Thyroid gland (tissue), 4 donors: ENCODE results near the gene ERC1. TPM values are rescaled to one million over a fixed set of nuclear protein-coding genes. Genes with fewer than 3 reads are reported as not detected.
A peak's percentile ranks its signal among the peaks of the same experiment; 100 is the strongest.

ENCODE experiments used
- DNase-seq, 2 donors: peaks; one replicate each; pipeline ENCODE4 v3.0.0-alpha.2; 2019
- H3K27ac ChIP-seq, 3 donors: fragments of 200-600 bp; sonication (generic); 1 replicate in 2 of 3; 2 replicates in 1 of 3; pipeline ENCODE4 v1.5.1; 2016 to 2019; ENCODE audit warnings: mild to moderate bottlenecking in 1 of 3, moderate library complexity in 1 of 3
- H3K27me3 ChIP-seq: fragments of 200-600 bp; sonication (generic); one replicate; pipeline ENCODE4 v1.5.1; 2019
- H3K36me3 ChIP-seq, 2 donors: fragments of 200-600 bp; sonication (generic); one replicate each; pipeline ENCODE4 v1.5.1; 2016 to 2019
- H3K4me1 ChIP-seq, 2 donors: fragments of 200-600 bp; sonication (generic); one replicate each; pipeline ENCODE4 v1.5.1; 2017 to 2019
- H3K4me3 ChIP-seq, 3 donors: fragments of 200-600 bp; sonication (generic); replicated peaks in 1 of 3; 1 replicate in 2 of 3; 2 replicates in 1 of 3; pipeline ENCODE4 v1.5.1; 2016; ENCODE audit warnings: mild to moderate bottlenecking in 1 of 3
- H3K9me3 ChIP-seq: fragments of 200-600 bp; sonication (generic); one replicate; pipeline ENCODE4 v1.5.1; 2017
- POLR2A ChIP-seq, 2 donors: fragments of 450-650 bp; IDR thresholded peaks; one replicate each; pipeline ENCODE4 v1.6.1; 2017; ENCODE audit warnings: antibody characterized with exemption in 2 of 2, mild to moderate bottlenecking in 2 of 2, moderate library complexity in 1 of 2
- WGBS, 2 donors: methylation state at CpG; one replicate each; pipeline ENCODE4 v1.1.5; 2017; 5-methylcytosine and 5-hydroxymethylcytosine counted together
- intact Hi-C: fragments of 100-400 bp; cut with DNase I; formaldehyde crosslinking; loops from one replicate; pipeline ENCODE4 v1.15.1; 2023
- total RNA-seq, 4 donors: library from RNA; depleted of rRNA; stranded (reverse); fragments of >200 nt; gene quantifications; one replicate each; pipeline ENCODE4 v1.2.3, GENCODE V29; 2016
- TF ChIP-seq, protein P1 (sequence below), 6 experiments: fragments of 200-600 bp in 3 of 6; fragments of 450-650 bp in 3 of 6; sonication (generic) in 3 of 6; IDR thresholded peaks; one replicate each; pipeline ENCODE4 v1.5.1; 2016 to 2019; ENCODE audit warnings: antibody characterized with exemption in 6 of 6, mild to moderate bottlenecking in 2 of 6, inconsistent platforms in 1 of 6, moderate library complexity in 1 of 6

The ERC1 gene
- total RNA-seq, 4 donors from 2014 or later, result 39.8 to 84.2 (median 75.8) TPM

DNA sequence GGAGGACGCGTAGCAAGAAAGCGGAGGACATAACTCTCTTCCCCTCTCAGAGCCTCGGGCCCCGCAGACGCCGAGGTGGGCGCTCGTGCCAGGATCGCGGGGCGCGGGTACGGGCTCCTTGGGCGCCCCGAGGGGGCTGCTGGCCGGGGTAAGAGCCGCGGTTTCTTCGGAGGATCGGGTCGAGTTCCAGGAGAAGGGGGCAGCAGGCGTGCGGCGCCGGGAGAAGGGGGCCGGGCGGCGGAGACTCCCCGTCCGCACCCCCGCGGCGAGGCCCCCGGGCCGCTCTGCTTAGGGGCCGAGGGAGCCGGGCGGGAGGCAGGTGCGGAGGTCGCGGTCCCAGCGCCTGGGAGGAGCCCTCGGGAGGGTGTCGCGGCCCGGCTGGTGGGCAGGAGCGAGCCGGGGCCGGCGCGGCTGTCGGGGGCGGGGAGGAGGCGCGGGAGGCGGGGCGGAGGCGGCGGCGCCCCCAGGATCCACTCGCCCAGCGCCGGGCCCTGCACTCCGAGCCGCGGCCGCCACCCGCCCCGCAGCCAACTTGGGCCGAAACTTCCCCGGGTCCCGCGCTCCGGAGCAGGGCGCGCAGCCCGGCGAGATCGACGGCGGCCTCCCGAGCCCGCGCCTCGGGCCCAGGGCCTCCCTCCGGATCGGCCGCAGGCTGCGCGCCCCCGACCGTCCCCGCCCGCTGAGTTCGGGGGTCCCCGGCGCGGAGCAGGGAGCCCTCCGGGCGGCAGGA is 539.0 kb downstream of the ERC1 start:
- no peaks in the 10 kb centered on the region for H3K9me3 ChIP-seq
- peaks cover 0 to 13% of the 10 kb centered on the region in 2 donors for H3K4me1 ChIP-seq
- peaks cover 3% of the 10 kb centered on the region for H3K27me3 ChIP-seq
- H3K27ac ChIP-seq, result no peak overlapping the region
- intact Hi-C loops, result no loop called here
- no peaks in the 10 kb centered on the region for H3K36me3 ChIP-seq
- DNase-seq, result peak in 1 of 2 donors; percentile 13
- WGBS, 2 donors, result 6 to 8% methylated on average over 13 to 41 of the region's 101 CpGs
- TF ChIP-seq, protein P1, sequence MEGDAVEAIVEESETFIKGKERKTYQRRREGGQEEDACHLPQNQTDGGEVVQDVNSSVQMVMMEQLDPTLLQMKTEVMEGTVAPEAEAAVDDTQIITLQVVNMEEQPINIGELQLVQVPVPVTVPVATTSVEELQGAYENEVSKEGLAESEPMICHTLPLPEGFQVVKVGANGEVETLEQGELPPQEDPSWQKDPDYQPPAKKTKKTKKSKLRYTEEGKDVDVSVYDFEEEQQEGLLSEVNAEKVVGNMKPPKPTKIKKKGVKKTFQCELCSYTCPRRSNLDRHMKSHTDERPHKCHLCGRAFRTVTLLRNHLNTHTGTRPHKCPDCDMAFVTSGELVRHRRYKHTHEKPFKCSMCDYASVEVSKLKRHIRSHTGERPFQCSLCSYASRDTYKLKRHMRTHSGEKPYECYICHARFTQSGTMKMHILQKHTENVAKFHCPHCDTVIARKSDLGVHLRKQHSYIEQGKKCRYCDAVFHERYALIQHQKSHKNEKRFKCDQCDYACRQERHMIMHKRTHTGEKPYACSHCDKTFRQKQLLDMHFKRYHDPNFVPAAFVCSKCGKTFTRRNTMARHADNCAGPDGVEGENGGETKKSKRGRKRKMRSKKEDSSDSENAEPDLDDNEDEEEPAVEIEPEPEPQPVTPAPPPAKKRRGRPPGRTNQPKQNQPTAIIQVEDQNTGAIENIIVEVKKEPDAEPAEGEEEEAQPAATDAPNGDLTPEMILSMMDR (IDR thresholded peaks at IDR 0.05), result no peak
- TF ChIP-seq POLR2A (IDR thresholded peaks at IDR 0.05), result no peak
- H3K4me3 ChIP-seq, result peak overlapping the region in 1 of 3 donors; percentile 31

DNA sequence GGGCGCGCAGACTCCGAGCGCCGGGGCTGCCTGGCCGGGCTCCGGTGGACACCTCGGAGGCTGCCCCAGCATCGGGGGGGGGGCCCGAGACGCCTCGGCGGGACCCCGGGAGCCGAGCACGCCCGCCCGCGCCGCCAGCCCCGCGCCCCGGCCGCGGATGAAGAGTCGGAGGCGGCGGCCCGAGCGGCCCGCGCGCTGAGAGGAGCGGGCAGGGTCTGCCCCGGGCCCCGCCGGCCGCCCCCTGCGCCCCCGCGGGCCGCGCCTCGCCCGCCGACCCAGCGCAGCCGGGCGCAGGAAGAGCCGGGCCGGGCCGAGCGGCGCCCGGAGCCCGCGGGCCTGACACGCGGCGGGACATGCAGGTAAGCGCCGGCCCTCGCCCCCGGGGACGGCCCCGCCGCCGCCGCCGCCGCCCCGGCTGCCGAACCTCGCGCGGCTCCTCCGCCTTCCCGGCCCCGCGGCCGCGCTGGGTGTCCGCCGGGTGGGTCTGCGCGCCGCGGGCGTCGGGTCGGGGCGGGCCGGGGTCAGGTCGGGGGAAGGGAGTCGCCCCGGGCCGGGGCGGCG is 539.6 kb downstream of the ERC1 start:
- DNase-seq, result peak in 1 of 2 donors; percentile 5
- no peak overlapping the region for H3K27ac ChIP-seq
- no peaks in the 10 kb centered on the region for H3K36me3 ChIP-seq
- H3K4me1 ChIP-seq, result peaks cover 0 to 13% of the 10 kb centered on the region in 2 donors
- no peaks in the 10 kb centered on the region for H3K9me3 ChIP-seq
- WGBS, 2 donors, result 3% methylated on average over 6 of the region's 99 CpGs; no CpG with 5 or more reads in 1 of the 2 donors
- intact Hi-C loops, result no loop called here
- H3K4me3 ChIP-seq, result peak overlapping the region in 1 of 3 donors; percentile 42
- TF ChIP-seq, protein P1 (IDR thresholded peaks at IDR 0.05), result no peak
- no peak for TF ChIP-seq POLR2A (IDR thresholded peaks at IDR 0.05)
- peaks cover 3% of the 10 kb centered on the region for H3K27me3 ChIP-seq

DNA sequence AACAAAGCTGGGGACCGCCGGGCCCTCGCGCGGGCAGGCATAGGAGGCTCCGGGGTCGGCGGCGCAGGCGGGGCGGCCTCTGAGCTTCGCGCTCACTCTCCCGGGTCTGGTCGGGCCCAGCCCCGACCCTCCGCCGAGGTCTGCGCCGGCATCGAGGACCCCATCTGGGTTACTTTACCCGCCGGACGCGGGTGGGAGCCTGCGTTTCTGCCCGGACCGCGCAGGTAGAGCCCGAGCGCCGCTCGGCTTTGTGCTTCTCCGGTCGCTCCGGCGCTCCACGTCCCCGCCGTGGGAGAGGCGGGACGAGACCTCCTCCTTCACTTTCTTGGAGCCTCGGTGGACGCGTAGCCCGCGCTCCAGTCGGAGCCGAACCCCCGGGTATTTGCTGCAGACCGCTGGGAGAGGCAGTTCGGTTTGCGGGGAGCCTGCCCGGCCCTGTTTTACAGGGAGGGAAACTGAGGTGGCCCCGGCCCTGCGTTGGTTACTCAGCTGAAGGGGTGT is 540.2 kb downstream of the ERC1 start:
- WGBS, 2 donors, result 0 to 10% methylated on average over 7 to 14 of the region's 56 CpGs

DNA sequence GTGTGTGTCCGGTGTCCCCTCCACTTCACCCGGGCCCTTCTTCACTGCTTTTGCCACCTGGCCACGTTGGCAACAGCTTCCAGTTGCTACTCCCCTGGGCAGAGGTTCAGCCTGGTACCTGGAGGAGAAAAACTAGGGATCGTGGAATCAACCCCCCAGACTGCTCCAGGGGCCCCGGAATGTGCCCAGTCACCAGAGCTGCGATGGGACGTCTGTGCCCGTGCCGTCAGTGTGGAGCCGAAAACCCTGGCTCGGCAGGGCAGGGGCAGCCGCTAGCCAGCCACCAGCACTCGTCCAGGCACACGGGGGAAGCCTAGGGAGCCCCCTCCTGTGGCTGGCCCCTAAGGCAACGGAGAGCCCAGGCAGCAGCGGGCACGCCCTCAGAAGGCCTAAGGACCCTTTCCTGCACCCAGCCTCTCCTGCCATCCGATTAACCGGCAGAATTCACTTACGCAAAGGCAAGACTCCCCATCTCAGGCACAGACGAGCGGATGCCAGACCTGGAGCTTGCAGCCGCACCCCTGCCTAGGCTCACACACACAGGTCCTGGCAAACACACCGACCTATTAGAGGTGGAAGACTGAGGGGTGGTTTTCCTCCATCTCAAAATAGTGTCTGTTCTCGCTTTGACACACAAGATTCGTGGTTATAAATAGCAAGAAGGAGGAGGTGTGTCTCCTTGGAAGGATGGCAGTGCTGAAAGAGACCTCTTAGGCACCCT is 540.8 kb downstream of the ERC1 start:
- intact Hi-C loops, result no loop called here
- H3K27me3 ChIP-seq, result peaks cover 3% of the 10 kb centered on the region
- DNase-seq, result no peak
- no peak overlapping the region for H3K27ac ChIP-seq
- H3K4me3 ChIP-seq, result peak overlapping the region in 1 of 3 donors; percentile 42
- H3K36me3 ChIP-seq, result no peaks in the 10 kb centered on the region
- 50 to 53% methylated on average over 10 to 22 of the region's 26 CpGs for WGBS, 2 donors
- H3K9me3 ChIP-seq, result no peaks in the 10 kb centered on the region
- peaks cover 0 to 13% of the 10 kb centered on the region in 2 donors for H3K4me1 ChIP-seq
- TF ChIP-seq POLR2A (IDR thresholded peaks at IDR 0.05), result no peak
- TF ChIP-seq, protein P1 (IDR thresholded peaks at IDR 0.05), result no peak

More for the DNA sequence above, 540.2 kb downstream of the ERC1 start:
- H3K27ac ChIP-seq, result no peak overlapping the region
- peak; percentile 9 to 18 for DNase-seq
- H3K27me3 ChIP-seq, result peaks cover 3% of the 10 kb centered on the region
- intact Hi-C loops, result no loop called here
- no peaks in the 10 kb centered on the region for H3K36me3 ChIP-seq
- H3K4me3 ChIP-seq, result peak overlapping the region in 1 of 3 donors; percentile 42
- peaks cover 0 to 13% of the 10 kb centered on the region in 2 donors for H3K4me1 ChIP-seq
- no peaks in the 10 kb centered on the region for H3K9me3 ChIP-seq
- TF ChIP-seq, protein P1 (IDR thresholded peaks at IDR 0.05), result no peak
- no peak for TF ChIP-seq POLR2A (IDR thresholded peaks at IDR 0.05)
